ENCODE results near the gene LCN2. TPM values are rescaled to one million over a fixed set of nuclear protein-coding genes. Genes with fewer than 3 reads are reported as not detected.
A peak's percentile ranks its signal among the peaks of the same experiment; 100 is the strongest.

LCN2 gene
- total and polyA plus RNA-seq, 10 of the 15 experiments (the other 5 are each of a cell fraction or from before 2014, with no cell fraction given), result not detected

- TF ChIP-seq TAF1 (IDR thresholded peaks at IDR 0.05; ENCODE audit: borderline replicate concordance, low read depth, low read length) (peak; percentile 80), MXI1 (IDR thresholded peaks at IDR 0.05; ENCODE audit: low read depth, low read length) (peak; percentile 66; the same call in 1 of the 2 replicates), MEF2B (IDR thresholded peaks at IDR 0.05; ENCODE audit: partially characterized antibody, poor library complexity, severe bottlenecking) (no peak), POLR2AphosphoS5 (IDR thresholded peaks at IDR 0.05; ENCODE audit: low read length) (peak; percentile 73), SMC3 (IDR thresholded peaks at IDR 0.05; ENCODE audit: borderline replicate concordance, low read length) (no peak), NFYA (IDR thresholded peaks at IDR 0.05; ENCODE audit: borderline replicate concordance, low read depth, low read length) (no peak), FOS (IDR thresholded peaks at IDR 0.05; ENCODE audit: borderline replicate concordance, extremely low read depth, insufficient read length) (no peak), EZH2 (IDR thresholded peaks at IDR 0.05; ENCODE audit: borderline replicate concordance, control insufficient read depth, low read depth, low read length) (no peak), NR2C2 (IDR thresholded peaks at IDR 0.05; ENCODE audit: borderline replicate concordance, control insufficient read depth, insufficient read length, low read depth) (no peak), PAX8 (IDR thresholded peaks at IDR 0.05) (no peak), ESRRA (IDR thresholded peaks at IDR 0.05; ENCODE audit: low read length) (no peak), SP1 (IDR thresholded peaks at IDR 0.05; ENCODE audit: low read depth, low read length) (no peak), TCF12 (IDR thresholded peaks at IDR 0.05; ENCODE audit: low read depth, low read length) (no peak), STAT1 (conservative IDR thresholded peaks at IDR 0.05) (no peak; the same call in 1 of the 2 replicates), ZBTB11 (CRISPR knock-in tag; IDR thresholded peaks at IDR 0.05) (no peak), POU2F2 (IDR thresholded peaks at IDR 0.05; ENCODE audit: borderline replicate concordance, low read depth, low read length) (peak; percentile 70; the same call in 2 of the 3 replicates), NRF1 (conservative IDR thresholded peaks at IDR 0.05; ENCODE audit: low read depth, low read length) (no peak), CHD1 (IDR thresholded peaks at IDR 0.05; ENCODE audit: low read depth, low read length) (no peak; the same call in 1 of the 2 replicates), RAD51 (IDR thresholded peaks at IDR 0.05) (no peak), SUPT20H (IDR thresholded peaks at IDR 0.05; ENCODE audit: borderline replicate concordance, control insufficient read depth, low read depth, low read length) (no peak), SREBF1 (IDR thresholded peaks at IDR 0.05; ENCODE audit: low read length) (no peak), BHLHE40 (IDR thresholded peaks at IDR 0.05; ENCODE audit: borderline replicate concordance in 1 of 2, low read depth in 2 of 2, low read length in 1 of 2) (peak; percentile 53 to 89; a peak in 3 of 4 replicates)
- TF ChIP-seq, protein P1, sequence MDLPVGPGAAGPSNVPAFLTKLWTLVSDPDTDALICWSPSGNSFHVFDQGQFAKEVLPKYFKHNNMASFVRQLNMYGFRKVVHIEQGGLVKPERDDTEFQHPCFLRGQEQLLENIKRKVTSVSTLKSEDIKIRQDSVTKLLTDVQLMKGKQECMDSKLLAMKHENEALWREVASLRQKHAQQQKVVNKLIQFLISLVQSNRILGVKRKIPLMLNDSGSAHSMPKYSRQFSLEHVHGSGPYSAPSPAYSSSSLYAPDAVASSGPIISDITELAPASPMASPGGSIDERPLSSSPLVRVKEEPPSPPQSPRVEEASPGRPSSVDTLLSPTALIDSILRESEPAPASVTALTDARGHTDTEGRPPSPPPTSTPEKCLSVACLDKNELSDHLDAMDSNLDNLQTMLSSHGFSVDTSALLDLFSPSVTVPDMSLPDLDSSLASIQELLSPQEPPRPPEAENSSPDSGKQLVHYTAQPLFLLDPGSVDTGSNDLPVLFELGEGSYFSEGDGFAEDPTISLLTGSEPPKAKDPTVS (IDR thresholded peaks at IDR 0.05; ENCODE audit: low read depth, low read length), result no peak
- TF ChIP-seq, protein P2, sequence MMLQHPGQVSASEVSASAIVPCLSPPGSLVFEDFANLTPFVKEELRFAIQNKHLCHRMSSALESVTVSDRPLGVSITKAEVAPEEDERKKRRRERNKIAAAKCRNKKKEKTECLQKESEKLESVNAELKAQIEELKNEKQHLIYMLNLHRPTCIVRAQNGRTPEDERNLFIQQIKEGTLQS (IDR thresholded peaks at IDR 0.05; ENCODE audit: borderline replicate concordance, extremely low read depth, low read depth, low read length), result no peak
Measured at GRCh38 chr9:128191406-128192046, 42.3 kb downstream of the LCN2 start, which contains the start of gene CIZ1 (continued).

All from GM12878 (cell line).